Measurements from ENCODE around the gene PTPRD. TPM values are rescaled to one million over a fixed set of nuclear protein-coding genes. Genes with fewer than 3 reads are reported as not detected.

Gene PTPRD
- polyA plus RNA-seq, 1 experiment = 0.39 TPM

GRCh38 chr9:8832955-8833354, 1779.8 kb downstream of the PTPRD start:
- Histone ChIP-seq H3K27me3 (ENCODE audit: control insufficient read depth, insufficient read depth, low read length) (no peaks in the 10 kb centered on the region), H3K36me3 (ENCODE audit: control insufficient read depth, insufficient read depth, low read length) (no peaks in the 10 kb centered on the region), H3K4me3 (ENCODE audit: low read depth, low read length) (no peak overlapping the region)
- DNase-seq (ENCODE audit: low read depth) = no peak
- no peak for TF ChIP-seq CTCF (IDR thresholded peaks at IDR 0.05; ENCODE audit: insufficient read depth, low read depth, low read length)
- CTCF ChIA-PET = no interaction called here
- POLR2A ChIA-PET = no interaction called here

- Histone ChIP-seq H3K27me3 (ENCODE audit: control insufficient read depth, insufficient read depth, low read length) (no peaks in the 10 kb centered on the region), H3K4me3 (ENCODE audit: low read depth, low read length) (no peak overlapping the region), H3K36me3 (ENCODE audit: control insufficient read depth, insufficient read depth, low read length) (no peaks in the 10 kb centered on the region)
- ChIA-PET CTCF (no interaction called here), POLR2A (no interaction called here)
- no peak for TF ChIP-seq CTCF (IDR thresholded peaks at IDR 0.05; ENCODE audit: insufficient read depth, low read depth, low read length)
- DNase-seq (ENCODE audit: low read depth) = no peak
These were observed 1780.4 kb downstream of the PTPRD start for GRCh38 chr9:8832386-8832785.

- ChIA-PET POLR2A (no interaction called here), CTCF (no interaction called here)
- Histone ChIP-seq H3K36me3 (ENCODE audit: control insufficient read depth, insufficient read depth, low read length) (no peaks in the 10 kb centered on the region), H3K4me3 (ENCODE audit: low read depth, low read length) (no peak overlapping the region), H3K27me3 (ENCODE audit: control insufficient read depth, insufficient read depth, low read length) (no peaks in the 10 kb centered on the region)
- DNase-seq (ENCODE audit: low read depth) = no peak
- no peak for TF ChIP-seq CTCF (IDR thresholded peaks at IDR 0.05; ENCODE audit: insufficient read depth, low read depth, low read length)
These were observed 1781.2 kb downstream of the PTPRD start for GRCh38 chr9:8831568-8831967.

- no peak for TF ChIP-seq CTCF (IDR thresholded peaks at IDR 0.05; ENCODE audit: insufficient read depth, low read depth, low read length)
- Histone ChIP-seq H3K4me3 (ENCODE audit: low read depth, low read length) (no peak overlapping the region), H3K36me3 (ENCODE audit: control insufficient read depth, insufficient read depth, low read length) (no peaks in the 10 kb centered on the region), H3K27me3 (ENCODE audit: control insufficient read depth, insufficient read depth, low read length) (no peaks in the 10 kb centered on the region)
- POLR2A ChIA-PET = no interaction called here
- CTCF ChIA-PET = no interaction called here
- DNase-seq (ENCODE audit: low read depth) = no peak
These were observed 1786.5 kb downstream of the PTPRD start for GRCh38 chr9:8826281-8826680.

- H3K27me3 ChIP-seq (ENCODE audit: control insufficient read depth, insufficient read depth, low read length) = no peaks in the 10 kb centered on the region
- CTCF ChIA-PET = no interaction called here
- POLR2A ChIA-PET = no interaction called here
- no peak for DNase-seq (ENCODE audit: low read depth)
- no peaks in the 10 kb centered on the region for H3K36me3 ChIP-seq (ENCODE audit: control insufficient read depth, insufficient read depth, low read length)
- no peak overlapping the region for H3K4me3 ChIP-seq (ENCODE audit: low read depth, low read length)
- TF ChIP-seq CTCF (IDR thresholded peaks at IDR 0.05; ENCODE audit: insufficient read depth, low read depth, low read length) = no peak
These were observed 1787.1 kb downstream of the PTPRD start for GRCh38 chr9:8825585-8826147.
